ENCODE data around the gene CD72.
A peak's percentile ranks its signal among the peaks of the same experiment; 100 is the strongest.

The CD72 gene, protein sequence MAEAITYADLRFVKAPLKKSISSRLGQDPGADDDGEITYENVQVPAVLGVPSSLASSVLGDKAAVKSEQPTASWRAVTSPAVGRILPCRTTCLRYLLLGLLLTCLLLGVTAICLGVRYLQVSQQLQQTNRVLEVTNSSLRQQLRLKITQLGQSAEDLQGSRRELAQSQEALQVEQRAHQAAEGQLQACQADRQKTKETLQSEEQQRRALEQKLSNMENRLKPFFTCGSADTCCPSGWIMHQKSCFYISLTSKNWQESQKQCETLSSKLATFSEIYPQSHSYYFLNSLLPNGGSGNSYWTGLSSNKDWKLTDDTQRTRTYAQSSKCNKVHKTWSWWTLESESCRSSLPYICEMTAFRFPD

DNA sequence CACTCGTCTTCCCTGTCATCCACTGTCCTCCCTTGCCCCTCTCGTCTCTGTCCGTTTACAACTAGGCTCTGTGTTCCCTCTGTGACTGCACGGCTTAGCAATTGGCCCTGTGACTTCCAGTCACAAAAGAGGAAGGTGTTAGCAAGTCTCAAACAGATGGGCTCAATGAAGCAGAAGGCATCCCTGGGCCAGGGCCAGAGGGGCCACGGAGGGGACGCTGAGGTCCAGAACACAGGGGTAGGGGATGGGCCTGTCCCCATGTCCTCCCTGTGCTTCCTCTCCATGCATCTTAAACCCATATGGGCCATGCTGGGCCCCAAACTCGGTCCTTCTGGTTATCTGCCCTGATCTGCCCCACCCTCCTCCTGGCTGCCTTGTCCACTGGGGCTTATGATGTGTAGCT lies at the start of gene CD72:
TSS of gene CD72 (minus strand) at position 89 of the 403 bp plus-strand sequence. CDS start 110 bp downstream, outside the sequence.
- no peak for DNase-seq (ENCODE audit: low read depth in 2 of 2)

DNA sequence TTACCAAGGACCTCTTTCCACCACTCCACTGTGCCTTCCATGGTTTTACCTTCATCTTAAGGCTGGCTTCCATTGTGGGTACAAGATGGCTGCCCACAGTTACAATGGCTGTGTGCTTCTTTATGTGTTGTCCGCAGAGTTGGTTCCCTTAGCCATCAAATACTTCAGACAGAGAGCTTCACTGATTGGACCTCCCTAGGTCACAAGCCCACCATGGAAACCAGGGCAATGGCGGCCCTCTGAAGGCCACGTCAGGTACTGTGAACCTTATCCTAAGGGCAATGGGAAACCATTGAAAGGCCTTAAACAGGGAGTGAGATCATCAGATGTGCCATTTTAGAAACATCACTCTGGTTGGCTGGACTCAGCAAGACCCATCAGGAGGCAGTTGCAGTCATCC lies 49.7 kb upstream of the CD72 start:
- DNase-seq (ENCODE audit: low read depth in 2 of 2): no peak

- no peak for DNase-seq (ENCODE audit: low read depth in 2 of 2)
Observed at GRCh38 chr9:35666549-35666948, 48.3 kb upstream of the CD72 start.

DNA sequence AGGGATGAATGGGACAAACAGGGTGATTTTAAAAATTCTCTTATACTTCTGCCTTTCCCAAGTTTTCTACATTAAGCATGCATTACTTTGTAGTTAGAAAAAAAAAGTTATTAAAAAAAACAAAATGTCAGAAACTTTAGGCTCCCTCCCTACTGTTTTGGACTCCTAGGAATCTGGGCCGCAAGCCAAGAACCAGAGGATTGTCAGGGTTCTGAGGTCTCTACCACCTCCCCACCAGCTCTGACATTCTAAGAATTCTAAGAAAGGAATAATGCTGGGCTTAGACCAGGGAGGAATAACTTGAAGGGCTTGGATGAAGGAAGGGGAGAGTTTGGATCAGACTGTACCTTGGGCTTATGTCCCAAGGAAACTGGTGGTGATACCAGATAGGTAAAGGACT lies 47.8 kb upstream of the CD72 start:
- no peak for DNase-seq (ENCODE audit: low read depth in 2 of 2)

DNA sequence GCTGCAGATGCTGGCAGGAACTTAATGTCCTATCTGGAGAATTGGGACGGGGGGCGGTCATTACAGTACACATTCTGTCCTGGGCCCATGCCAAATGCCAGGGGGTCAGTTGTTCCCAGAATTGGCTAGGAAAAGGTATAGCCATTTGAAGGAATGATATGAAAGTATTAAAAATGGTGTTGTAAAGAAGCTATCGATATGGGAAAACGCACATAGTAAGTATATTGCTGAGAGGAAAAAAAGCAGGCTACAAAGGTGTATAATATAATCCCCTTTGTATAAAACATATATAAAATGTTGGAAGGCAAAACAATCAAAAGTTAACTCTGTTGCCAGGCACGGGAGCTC lies 47.2 kb upstream of the CD72 start:
- no peak for DNase-seq (ENCODE audit: low read depth in 2 of 2)

- DNase-seq (ENCODE audit: low read depth in 2 of 2): peak in 1 of 2 donors; percentile 36
Observed at GRCh38 chr9:35664531-35665470, 46.6 kb upstream of the CD72 start, which contains the start of gene ARHGEF39. TSS of gene ARHGEF39 (minus strand) at chr9:35665195. CDS start at chr9:35665169, 26 bp downstream.

DNA sequence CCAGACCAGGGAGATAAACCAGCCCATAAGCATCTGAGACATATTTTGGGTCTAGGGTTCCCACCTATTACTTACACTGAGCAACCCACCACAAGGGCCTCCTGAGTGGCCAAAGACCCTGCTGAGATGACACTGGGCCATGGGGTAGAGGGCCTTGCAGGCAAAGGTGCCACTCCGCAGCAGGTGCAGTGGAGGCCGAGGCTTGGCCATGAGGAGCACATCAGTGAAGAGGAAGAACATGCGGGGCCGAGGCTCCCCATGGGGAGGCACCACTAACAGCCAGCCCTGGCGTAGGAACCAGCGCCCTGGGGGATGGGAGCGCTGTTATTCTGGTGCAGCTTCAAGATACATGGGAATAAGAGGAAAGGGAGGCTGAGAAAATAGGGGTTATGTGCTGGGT lies 44.2 kb upstream of the CD72 start:
- DNase-seq (ENCODE audit: low read depth in 2 of 2): no peak

- no peak for DNase-seq (ENCODE audit: low read depth in 2 of 2)
Observed at GRCh38 chr9:35661756-35662350, 43.6 kb upstream of the CD72 start.

DNA sequence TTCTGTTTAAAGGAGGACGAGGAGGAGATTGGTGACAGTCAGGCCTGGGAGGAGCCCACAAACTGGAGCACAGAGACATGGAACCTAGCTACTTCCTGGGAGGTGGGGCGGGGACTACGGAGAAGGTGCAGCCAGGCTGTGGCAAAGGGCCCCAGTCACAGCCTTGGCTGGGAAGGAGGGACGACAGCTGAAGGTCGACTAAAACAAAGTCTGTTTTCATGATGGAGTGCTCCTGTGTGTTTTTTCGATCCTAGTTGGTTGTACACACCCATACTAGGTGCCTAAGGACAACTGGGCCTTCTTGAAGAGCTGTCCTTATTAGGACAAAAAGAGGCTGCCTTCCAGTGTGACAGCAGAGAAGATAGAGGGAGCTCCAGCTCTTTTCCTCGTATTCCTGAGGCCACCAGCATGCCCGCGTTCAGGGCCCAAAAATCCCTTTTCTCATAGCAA lies 42.8 kb upstream of the CD72 start:
- no peak for DNase-seq (ENCODE audit: low read depth in 2 of 2)

GRCh38 chr9:35659340-35659739 lies 41.1 kb upstream of the CD72 start:
- DNase-seq (ENCODE audit: low read depth in 2 of 2): no peak

DNA sequence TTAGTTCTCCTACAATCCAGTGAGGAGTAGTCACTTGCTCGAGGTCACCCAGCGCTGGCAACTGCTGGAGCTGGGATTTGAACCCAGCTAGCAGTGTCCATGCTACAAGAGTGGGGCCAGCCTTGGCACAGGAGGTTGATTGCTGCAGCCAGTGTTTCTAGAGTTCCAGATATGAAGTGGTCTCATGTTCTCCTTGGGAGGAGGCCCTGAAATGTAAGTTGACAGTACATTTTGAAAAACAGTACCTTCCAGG lies 40.7 kb upstream of the CD72 start:
- no peak for DNase-seq (ENCODE audit: low read depth in 2 of 2)

- peak; percentile 66 to 72 for DNase-seq (ENCODE audit: low read depth in 2 of 2)
Observed at GRCh38 chr9:35658137-35658967, 40.1 kb upstream of the CD72 start, which contains the start of gene CCDC107. TSS of gene CCDC107 (plus strand) at chr9:35658292. CDS start at chr9:35658380, 88 bp downstream.

GRCh38 chr9:35657546-35658136 lies 39.4 kb upstream of the CD72 start, which contains the start of gene RMRP:
TSS of gene RMRP (minus strand) at chr9:35658019.
- DNase-seq (ENCODE audit: low read depth in 2 of 2): peak; percentile 68 to 77

GRCh38 chr9:35656831-35657545 lies 38.8 kb upstream of the CD72 start:
- DNase-seq (ENCODE audit: low read depth in 2 of 2): no peak

DNA sequence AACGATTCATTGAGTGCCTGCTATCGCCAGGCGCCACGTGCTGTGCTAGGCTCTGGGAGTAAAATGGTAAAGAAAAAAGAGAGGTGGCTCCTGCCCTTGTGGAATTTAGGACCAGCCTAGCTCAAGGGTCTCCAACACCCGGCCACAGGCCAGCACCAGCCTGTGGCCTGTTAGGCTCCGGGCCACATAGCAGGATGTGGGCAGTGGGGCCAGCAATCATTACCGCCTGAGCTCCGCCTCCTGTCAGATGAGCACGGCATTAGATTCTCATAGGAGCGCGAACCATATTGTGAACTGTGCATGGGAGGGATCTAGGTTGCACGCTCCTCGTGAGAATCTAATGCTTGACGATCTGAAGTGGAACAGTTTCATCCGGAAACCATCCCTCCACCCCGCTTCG lies 38.1 kb upstream of the CD72 start:
- no peak for DNase-seq (ENCODE audit: low read depth in 2 of 2)

- no peak for DNase-seq (ENCODE audit: low read depth in 2 of 2)
Observed at GRCh38 chr9:35653611-35654010, 35.4 kb upstream of the CD72 start.

- DNase-seq (ENCODE audit: low read depth in 2 of 2): no peak
Observed at GRCh38 chr9:35652829-35653209, 34.6 kb upstream of the CD72 start.

DNA sequence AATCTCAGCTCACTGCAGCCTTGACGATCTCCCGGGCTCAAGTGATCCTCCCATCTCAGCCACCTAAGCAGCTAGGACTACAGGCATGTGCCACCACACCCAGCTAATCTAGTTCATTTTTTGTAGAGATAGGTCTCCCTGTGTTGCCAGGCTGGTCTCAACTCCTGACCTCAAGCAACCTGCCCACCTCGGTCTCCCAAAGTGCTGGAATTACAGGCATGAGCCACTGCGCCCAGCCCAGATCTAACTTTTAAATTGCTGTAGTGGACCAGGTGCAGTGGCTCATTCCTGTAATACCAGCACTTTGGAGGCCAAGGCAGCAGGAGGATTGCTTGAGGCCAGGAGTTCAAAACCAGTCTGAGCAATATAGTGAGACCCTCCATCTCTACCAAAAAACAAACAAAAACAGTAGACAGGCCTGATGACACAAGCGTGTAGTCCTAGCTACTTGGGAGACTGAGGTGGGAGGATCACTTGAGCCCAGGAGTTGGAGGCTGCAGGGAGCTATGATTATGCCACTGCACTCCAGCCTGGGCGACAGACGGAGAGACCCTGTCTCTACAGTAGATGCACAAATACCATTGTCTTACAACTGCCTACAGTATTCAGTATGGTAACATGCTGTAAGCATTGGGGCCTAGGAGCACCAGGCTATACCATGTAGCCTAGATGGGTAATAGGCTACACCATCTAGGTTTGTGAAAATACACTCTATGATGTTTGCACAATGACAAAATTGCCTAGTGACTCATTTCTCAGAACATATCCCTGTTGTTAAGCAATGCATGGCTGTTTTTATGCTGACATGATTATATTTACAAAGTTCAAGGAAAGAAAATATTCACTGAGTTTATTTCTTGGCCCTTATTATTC lies 34.0 kb upstream of the CD72 start:
- no peak for DNase-seq (ENCODE audit: low read depth in 2 of 2)

GRCh38 chr9:35650341-35651158 lies 32.3 kb upstream of the CD72 start, which contains the start of gene SIT1:
TSS of gene SIT1 (minus strand) at chr9:35650931. CDS start at chr9:35650853, 78 bp downstream.
- no peak for DNase-seq (ENCODE audit: low read depth in 2 of 2)

All from stimulated activated CD8-positive, alpha-beta memory T cell treated with anti-CD3 and anti-CD28 coated beads, Interleukin-2, amount 100 ng/mL, for 1 hour (primary cell).